DND-41 (cell line): ENCODE measurements around the gene ITPR3.

Experiments
- CTCF ChIP-seq: IDR thresholded peaks from 2 replicates; pipeline ENCODE4 v1.5.1; 2012; ENCODE audit warnings: borderline replicate concordance, low read length, moderate library complexity, mild to moderate bottlenecking; ENCODE audit not compliant: poor library complexity, severe bottlenecking; ENCODE audit errors: extremely low read depth
- EZH2 ChIP-seq: IDR thresholded peaks from 3 replicates; pipeline ENCODE4 v1.6.1; 2012; ENCODE audit warnings: borderline replicate concordance, low read depth, mild to moderate bottlenecking, moderate library complexity, low read length, inconsistent platforms; ENCODE audit not compliant: severe bottlenecking

- TF ChIP-seq CTCF (no peak), EZH2 (no peak)
Observed at GRCh38 chr6:33678932-33679490, 57.9 kb downstream of the ITPR3 start.
